NT2/D1 (cell line): ENCODE measurements around the gene TET1.
"Not testable (repeated sequence)": the region's sequence is repeated elsewhere in the genome, so short reads cannot be mapped to it uniquely, and the experiment has no call there.

ENCODE experiments used
- DNase-seq: peaks from one replicate; pipeline ENCODE4 v3.0.0-alpha.2; 2011; ENCODE audit warnings: low read depth, low spot score
- H3K27me3 ChIP-seq: 2 replicates; pipeline ENCODE4 v1.6.0; 2011; ENCODE audit warnings: mild to moderate bottlenecking; ENCODE audit not compliant: insufficient read length, insufficient read depth
- H3K36me3 ChIP-seq: 2 replicates; pipeline ENCODE4 v1.6.1; 2011; ENCODE audit warnings: mild to moderate bottlenecking, low read length, mixed read lengths; ENCODE audit not compliant: insufficient read depth, insufficient read length
- H3K4me1 ChIP-seq: 2 replicates; pipeline ENCODE4 v1.5.1; 2011; ENCODE audit not compliant: insufficient read depth, insufficient read length
- H3K4me3 ChIP-seq: 2 replicates; pipeline ENCODE4 v1.5.1; 2011; ENCODE audit warnings: low read depth; ENCODE audit not compliant: insufficient read length
- H3K9ac ChIP-seq: 2 replicates; pipeline ENCODE4 v1.6.0; 2011; ENCODE audit warnings: low read depth; ENCODE audit not compliant: insufficient read length
- H3K9me3 ChIP-seq: 2 replicates; pipeline ENCODE4 v1.5.1; 2011; ENCODE audit warnings: mild to moderate bottlenecking, low read length; ENCODE audit not compliant: insufficient read depth
- SUZ12 ChIP-seq: IDR thresholded peaks from 2 replicates; pipeline ENCODE4 v1.6.1; 2011; ENCODE audit not compliant: insufficient read length, insufficient read depth; ENCODE audit errors: extremely low read depth
- YY1 ChIP-seq: IDR thresholded peaks from 2 replicates; pipeline ENCODE4 v1.6.1; 2011; ENCODE audit not compliant: insufficient read length, insufficient read depth
- ZNF274 ChIP-seq: IDR thresholded peaks from 2 replicates; pipeline ENCODE4 v1.6.1; 2011; ENCODE audit warnings: mild to moderate bottlenecking, low read depth, low read length

Gene TET1

GRCh38 chr10:68696018-68696417 is 135.9 kb downstream of the TET1 start:
- Histone ChIP-seq H3K9ac (no peak overlapping the region), H3K4me1 (no peaks in the 10 kb centered on the region), H3K27me3 (no peaks in the 10 kb centered on the region), H3K36me3 (peaks cover 14% of the 10 kb centered on the region), H3K9me3 (no peaks in the 10 kb centered on the region), H3K4me3 (no peak overlapping the region)
- no peak for TF ChIP-seq YY1
- no peak for TF ChIP-seq SUZ12
- no peak for TF ChIP-seq ZNF274
- no peak for DNase-seq

GRCh38 chr10:68697106-68697505 is 137.0 kb downstream of the TET1 start:
- TF ChIP-seq YY1 (no peak), SUZ12 (no peak), ZNF274 (no peak)
- DNase-seq, result no peak
- Histone ChIP-seq H3K4me1 (no peaks in the 10 kb centered on the region), H3K9ac (no peak overlapping the region), H3K9me3 (no peaks in the 10 kb centered on the region), H3K4me3 (no peak overlapping the region), H3K27me3 (no peaks in the 10 kb centered on the region), H3K36me3 (peaks cover 3% of the 10 kb centered on the region)

- Histone ChIP-seq H3K27me3 (no peaks in the 10 kb centered on the region), H3K36me3 (no peaks in the 10 kb centered on the region), H3K4me3 (no peak overlapping the region), H3K4me1 (no peaks in the 10 kb centered on the region), H3K9me3 (no peaks in the 10 kb centered on the region), H3K9ac (no peak overlapping the region)
- no peak for DNase-seq
- TF ChIP-seq YY1 (no peak), ZNF274 (no peak), SUZ12 (no peak)
Measured at GRCh38 chr10:68700197-68700596, 140.1 kb downstream of the TET1 start.

GRCh38 chr10:68705548-68705947 is 145.4 kb downstream of the TET1 start:
- H3K9ac ChIP-seq, result no peak overlapping the region
- no peaks in the 10 kb centered on the region for H3K27me3 ChIP-seq
- no peak for DNase-seq
- TF ChIP-seq SUZ12 (no peak), YY1 (no peak), ZNF274 (no peak)
- no peaks in the 10 kb centered on the region for H3K4me1 ChIP-seq
- no peak overlapping the region for H3K4me3 ChIP-seq
- no peaks in the 10 kb centered on the region for H3K9me3 ChIP-seq
- no peaks in the 10 kb centered on the region for H3K36me3 ChIP-seq

GRCh38 chr10:68708987-68709386 is 148.8 kb downstream of the TET1 start:
- not testable (repeated sequence) for H3K36me3 ChIP-seq, H3K27me3 ChIP-seq, H3K4me3 ChIP-seq, H3K4me1 ChIP-seq, DNase-seq, H3K9me3 ChIP-seq, H3K9ac ChIP-seq

- not testable (repeated sequence) for DNase-seq, H3K27me3 ChIP-seq, H3K9ac ChIP-seq, H3K4me3 ChIP-seq, H3K36me3 ChIP-seq, H3K9me3 ChIP-seq, H3K4me1 ChIP-seq
Measured at GRCh38 chr10:68713065-68713464, 152.9 kb downstream of the TET1 start.

- no peak overlapping the region for H3K4me3 ChIP-seq
- H3K36me3 ChIP-seq, result no peaks in the 10 kb centered on the region
- H3K9ac ChIP-seq, result no peak overlapping the region
- TF ChIP-seq YY1, result no peak
- TF ChIP-seq SUZ12, result no peak
- TF ChIP-seq ZNF274, result no peak
- no peaks in the 10 kb centered on the region for H3K9me3 ChIP-seq
- no peak for DNase-seq
- no peaks in the 10 kb centered on the region for H3K27me3 ChIP-seq
- no peaks in the 10 kb centered on the region for H3K4me1 ChIP-seq
Measured at GRCh38 chr10:68717435-68717834, 157.3 kb downstream of the TET1 start.

- Histone ChIP-seq H3K9me3 (no peaks in the 10 kb centered on the region), H3K4me1 (no peaks in the 10 kb centered on the region), H3K9ac (peak within 1 kb of the TSS; percentile 95), H3K36me3 (peaks cover 20% of the 10 kb centered on the region), H3K4me3 (peak within 1 kb of the TSS; percentile 82), H3K27me3 (no peaks in the 10 kb centered on the region)
- peak; percentile 94 for DNase-seq
- TF ChIP-seq YY1 (peak; percentile 49), SUZ12 (no peak), ZNF274 (no peak)
Measured at GRCh38 chr10:68720793-68721672, 160.9 kb downstream of the TET1 start, which contains the start of gene CCAR1. CCAR1 (plus strand) TSS chr10:68721239; CDS start chr10:68722505, 1,266 bp downstream.
